Activated T-cell treated with anti-CD3 and anti-CD28 coated beads for 4 hours (primary cell): ENCODE measurements around the gene DDO.
"Not testable (repeated sequence)": the region's sequence is repeated elsewhere in the genome, so short reads cannot be mapped to it uniquely, and the experiment has no call there.

Experiments used
- DNase-seq: peaks from one replicate; pipeline ENCODE4 v3.0.0-alpha.2; 2020

Gene DDO

GRCh38 chr6:110415086-110415916 is at the start of gene DDO:
TSS of gene DDO (minus strand) at chr6:110415575. CDS start at chr6:110413462, 2,113 bp downstream.
- no peak for DNase-seq

GRCh38 chr6:110462884-110463481 is 47.6 kb upstream of the DDO start:
- DNase-seq: no peak

- no peak for DNase-seq
Observed at GRCh38 chr6:110461376-110461775, 46.0 kb upstream of the DDO start.

- no peak for DNase-seq
Observed at GRCh38 chr6:110459137-110459536, 43.8 kb upstream of the DDO start.

GRCh38 chr6:110458476-110458875 is 43.1 kb upstream of the DDO start:
- DNase-seq: no peak

- not testable (repeated sequence) for DNase-seq
Observed at GRCh38 chr6:110457567-110458175, 42.3 kb upstream of the DDO start.

GRCh38 chr6:110456694-110457093 is 41.3 kb upstream of the DDO start:
- no peak for DNase-seq

GRCh38 chr6:110449541-110449895 is 34.1 kb upstream of the DDO start:
- no peak for DNase-seq

GRCh38 chr6:110448846-110449540 is 33.6 kb upstream of the DDO start:
- DNase-seq: no peak

- DNase-seq: no peak
Observed at GRCh38 chr6:110447761-110448160, 32.4 kb upstream of the DDO start.

- DNase-seq: no peak
Observed at GRCh38 chr6:110446405-110446804, 31.0 kb upstream of the DDO start.

- no peak for DNase-seq
Observed at GRCh38 chr6:110440026-110440425, 24.7 kb upstream of the DDO start.

- no peak for DNase-seq
Observed at GRCh38 chr6:110439356-110439755, 24.0 kb upstream of the DDO start.

GRCh38 chr6:110434961-110435602 is 19.7 kb upstream of the DDO start:
- DNase-seq: no peak

- no peak for DNase-seq
Observed at GRCh38 chr6:110432285-110432900, 17.0 kb upstream of the DDO start.

GRCh38 chr6:110430741-110431140 is 15.4 kb upstream of the DDO start:
- no peak for DNase-seq

- DNase-seq: no peak
Observed at GRCh38 chr6:110430236-110430635, 14.9 kb upstream of the DDO start.

GRCh38 chr6:110428153-110428552 is 12.8 kb upstream of the DDO start:
- no peak for DNase-seq

- no peak for DNase-seq
Observed at GRCh38 chr6:110425816-110426215, 10.4 kb upstream of the DDO start.

- DNase-seq: no peak
Observed at GRCh38 chr6:110422444-110422822, 7.1 kb upstream of the DDO start.

- DNase-seq: no peak
Observed at GRCh38 chr6:110421749-110422443, 6.5 kb upstream of the DDO start.
